H9 (cell line): ENCODE data around the gene EFTUD2. TPM values are rescaled to one million over a fixed set of nuclear protein-coding genes. Genes with fewer than 3 reads are reported as not detected.

Source experiments
- DNase-seq: peaks from one replicate; pipeline ENCODE4 v3.0.0-alpha.2; 2017
- H2AFZ ChIP-seq: one replicate; pipeline ENCODE4 v1.6.1; 2013; ENCODE audit warnings: mild to moderate bottlenecking, low read length, control low read depth, moderate library complexity
- H2AK5ac ChIP-seq: 2 replicates; pipeline ENCODE4 v1.6.1; 2013; ENCODE audit warnings: low read length, control low read depth, mixed read lengths; ENCODE audit not compliant: insufficient read length
- H2BK120ac ChIP-seq: one replicate; pipeline ENCODE4 v1.6.1; 2013; ENCODE audit warnings: low read depth, mild to moderate bottlenecking, low read length, control low read depth, inconsistent platforms; ENCODE audit not compliant: poor library complexity, severe bottlenecking
- H2BK12ac ChIP-seq: 2 replicates; pipeline ENCODE4 v1.6.1; 2013; ENCODE audit warnings: low read length, control low read depth, mixed read lengths, low read depth; ENCODE audit not compliant: insufficient read length
- H2BK15ac ChIP-seq: 2 replicates; pipeline ENCODE4 v1.6.1; 2013; ENCODE audit warnings: low read depth, low read length, control low read depth
- H2BK20ac ChIP-seq: one replicate; pipeline ENCODE4 v1.6.1; 2013; ENCODE audit warnings: low read depth, mild to moderate bottlenecking, low read length, control low read depth, inconsistent platforms; ENCODE audit not compliant: poor library complexity, severe bottlenecking
- H2BK5ac ChIP-seq: 2 replicates; pipeline ENCODE4 v1.6.1; 2013; ENCODE audit warnings: low read length, control low read depth, mixed read lengths; ENCODE audit not compliant: insufficient read length
- H3K14ac ChIP-seq: 2 replicates; pipeline ENCODE4 v1.6.1; 2013; ENCODE audit warnings: low read length, control low read depth; ENCODE audit not compliant: insufficient read depth
- H3K18ac ChIP-seq: 2 replicates; pipeline ENCODE4 v1.6.1; 2013; ENCODE audit warnings: low read depth, mild to moderate bottlenecking, mixed read lengths, low read length, control low read depth; ENCODE audit not compliant: insufficient read length
- H3K23ac ChIP-seq: 2 replicates; pipeline ENCODE4 v1.6.1; 2013; ENCODE audit warnings: low read length, control low read depth, mixed read lengths, low read depth; ENCODE audit not compliant: insufficient read length
- H3K23me2 ChIP-seq: 2 replicates; pipeline ENCODE4 v1.6.1; 2013; ENCODE audit warnings: low read depth, mild to moderate bottlenecking, mixed read lengths, low read length, control low read depth; ENCODE audit not compliant: insufficient read length, poor library complexity, severe bottlenecking
- H3K27ac ChIP-seq: 2 replicates; pipeline ENCODE4 v1.5.1; 2013; ENCODE audit warnings: low read length, control low read depth, mixed read lengths, low read depth; ENCODE audit not compliant: insufficient read length
- H3K27me3 ChIP-seq: 2 replicates; pipeline ENCODE4 v1.6.1; 2013; ENCODE audit warnings: low read length, control low read depth, inconsistent platforms; ENCODE audit not compliant: insufficient read depth
- H3K4ac ChIP-seq: 2 replicates; pipeline ENCODE4 v1.6.1; 2013; ENCODE audit warnings: low read depth, mild to moderate bottlenecking, control low read depth, inconsistent platforms, low read length, moderate library complexity
- H3K4me1 ChIP-seq: 2 replicates; pipeline ENCODE4 v1.6.1; 2013; ENCODE audit warnings: low read length, control low read depth, inconsistent platforms; ENCODE audit not compliant: insufficient read depth
- H3K4me2 ChIP-seq: 2 replicates; pipeline ENCODE4 v1.6.1; 2013; ENCODE audit warnings: low read length, control low read depth, mixed read lengths; ENCODE audit not compliant: insufficient read length, insufficient read depth
- H3K56ac ChIP-seq: 2 replicates; pipeline ENCODE4 v1.6.1; 2013; ENCODE audit warnings: low read depth, mild to moderate bottlenecking, mixed read lengths, low read length, control low read depth; ENCODE audit not compliant: insufficient read length
- H3K79me1 ChIP-seq: 2 replicates; pipeline ENCODE4 v1.6.1; 2013; ENCODE audit warnings: low read depth, mild to moderate bottlenecking, moderate library complexity, low read length, control low read depth, inconsistent platforms; ENCODE audit not compliant: insufficient read depth, poor library complexity, severe bottlenecking
- H3K79me2 ChIP-seq: 2 replicates; pipeline ENCODE4 v1.6.1; 2013; ENCODE audit warnings: low read length, control low read depth, inconsistent platforms; ENCODE audit not compliant: insufficient read depth
- H3K9ac ChIP-seq: 2 replicates; pipeline ENCODE4 v1.6.1; 2013; ENCODE audit warnings: low read length, control low read depth, mixed read lengths; ENCODE audit not compliant: insufficient read length; ENCODE audit errors: extremely low read depth
- H3K9me3 ChIP-seq: one replicate; pipeline ENCODE4 v1.6.1; 2013; ENCODE audit warnings: low read depth, low read length, inconsistent platforms; ENCODE audit not compliant: control insufficient read depth
- H3T11ph ChIP-seq: one replicate; pipeline ENCODE4 v1.6.1; 2013; ENCODE audit warnings: mild to moderate bottlenecking, low read length, control low read depth, inconsistent platforms
- H4K20me1 ChIP-seq: one replicate; pipeline ENCODE4 v1.6.1; 2013; ENCODE audit not compliant: control insufficient read depth, insufficient read length, insufficient read depth
- H4K5ac ChIP-seq: 2 replicates; pipeline ENCODE4 v1.6.1; 2013; ENCODE audit warnings: low read depth, mild to moderate bottlenecking, mixed read lengths, low read length, control low read depth; ENCODE audit not compliant: insufficient read length
- H4K8ac ChIP-seq: replicated peaks from 2 replicates; pipeline ENCODE4 v1.6.1; 2013; ENCODE audit warnings: low read length, control low read depth, mixed read lengths, low read depth; ENCODE audit not compliant: insufficient read length
- H4K91ac ChIP-seq: 2 replicates; pipeline ENCODE4 v1.6.1; 2013; ENCODE audit warnings: low read depth, mild to moderate bottlenecking, moderate library complexity, mixed read lengths, low read length, control low read depth; ENCODE audit not compliant: insufficient read length
- H3K27ac Mint-ChIP-seq, 3 experiments: 2 replicates in 2 of 3; 3 replicates in 1 of 3; pipeline ENCODE4 v1.8.0; 2020 to 2021; ENCODE audit warnings: mixed read lengths in 3 of 3, mild to moderate bottlenecking in 1 of 3, moderate library complexity in 1 of 3
- H3K27me3 Mint-ChIP-seq: 2 replicates; pipeline ENCODE4 v1.8.0; 2021; ENCODE audit warnings: low read depth, mild to moderate bottlenecking, moderate library complexity, mixed read lengths
- H3K36me3 Mint-ChIP-seq, 3 experiments: 2 replicates in 2 of 3; 3 replicates in 1 of 3; pipeline ENCODE4 v1.8.0; 2020 to 2021; ENCODE audit warnings: low read depth in 3 of 3, mixed read lengths in 3 of 3; ENCODE audit not compliant: insufficient read depth in 1 of 3
- H3K4me1 Mint-ChIP-seq, 2 experiments: 2 replicates each; pipeline ENCODE4 v1.8.0; 2020; ENCODE audit warnings: mixed read lengths in 2 of 2
- H3K4me3 Mint-ChIP-seq, 2 experiments: 2 replicates in 1 of 2; 3 replicates in 1 of 2; pipeline ENCODE4 v1.8.0; 2020 to 2021; ENCODE audit warnings: mild to moderate bottlenecking in 2 of 2, mixed read lengths in 2 of 2, moderate library complexity in 1 of 2
- H3K9me3 Mint-ChIP-seq, 2 experiments: 2 replicates in 1 of 2; 3 replicates in 1 of 2; pipeline ENCODE4 v1.8.0; 2020; ENCODE audit warnings: mild to moderate bottlenecking in 2 of 2, mixed read lengths in 2 of 2, moderate library complexity in 1 of 2
- WGBS: extraction: QIAGEN DNeasy Blood & Tissue Kit; methylation state at CpG from one replicate; pipeline ENCODE4 v1.1.7; 2013; ENCODE audit warnings: missing lambda C conversion rate, low lambda C conversion rate, mixed read lengths; ENCODE audit not compliant: insufficient read length; ENCODE audit errors: extremely low coverage; 5-methylcytosine and 5-hydroxymethylcytosine counted together
- total RNA-seq: library from RNA; stranded (reverse); gene quantifications from 2 replicates; pipeline ENCODE4 v1.2.1, GENCODE V29; 2021
- TF ChIP-seq, protein P1 (sequence below): fragments of 200-600 bp; sonication (generic); conservative IDR thresholded peaks from 3 replicates; pipeline ENCODE4 v1.8.0; 2021; ENCODE audit warnings: antibody characterized with exemption, mild to moderate bottlenecking

EFTUD2 gene
- total RNA-seq, 1 experiment from 2014 or later = 150 TPM

DNA sequence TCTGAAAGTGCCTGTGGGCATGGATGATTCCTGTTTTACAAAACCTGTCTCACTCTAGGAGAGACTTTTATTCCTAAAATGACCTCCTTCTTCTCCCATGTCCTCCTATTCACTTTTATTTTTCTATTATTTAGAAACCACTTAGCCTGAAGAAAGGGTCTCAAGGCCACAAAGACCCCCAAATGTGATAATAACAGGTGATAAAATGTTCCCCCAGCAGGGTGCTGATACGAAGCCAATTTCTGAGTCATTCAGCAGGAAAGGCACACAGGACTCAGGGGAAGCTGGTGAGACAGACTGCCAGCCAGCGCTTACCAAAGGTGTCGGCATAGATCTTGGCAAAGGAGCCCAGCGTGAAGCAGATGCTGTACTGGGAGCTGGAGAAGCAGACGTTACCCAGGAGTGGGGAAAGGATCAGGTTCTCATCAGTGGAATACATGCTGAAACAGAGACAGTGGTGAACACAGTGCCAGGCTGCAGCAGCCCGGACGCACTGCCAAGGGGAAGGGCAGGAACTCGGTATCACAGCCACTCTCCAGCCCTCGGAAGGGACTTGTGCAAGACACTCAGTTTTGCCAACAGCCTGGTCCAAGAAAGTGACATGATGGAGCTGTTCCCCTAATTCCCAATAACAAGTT, 27.0 kb downstream of the EFTUD2 start:
- no peak for DNase-seq
- Histone ChIP-seq H2BK12ac (no peak overlapping the region), H4K5ac (no peak overlapping the region), H3K79me1 (no peaks in the 10 kb centered on the region), H3K14ac (no peak overlapping the region), H3K23me2 (no peaks in the 10 kb centered on the region), H2BK5ac (no peak overlapping the region), H2BK20ac (no peak overlapping the region), H2BK15ac (no peak overlapping the region), H3T11ph (no peak overlapping the region), H3K56ac (no peak overlapping the region), H4K8ac (no peak overlapping the region), H2AK5ac (no peak overlapping the region), H4K91ac (no peak overlapping the region), H2BK120ac (no peak overlapping the region), H3K79me2 (no peaks in the 10 kb centered on the region), H3K4ac (no peak overlapping the region), H4K20me1 (no peaks in the 10 kb centered on the region), H3K27me3 (no peaks in the 10 kb centered on the region), H3K9me3 (no peaks in the 10 kb centered on the region), H3K27ac (no peak overlapping the region), H2AFZ (no peak overlapping the region), H3K9ac (no peak overlapping the region), H3K18ac (no peak overlapping the region), H3K4me2 (no peak overlapping the region), H3K23ac (no peak overlapping the region), H3K4me1 (no peaks in the 10 kb centered on the region)
- Mint-ChIP-seq H3K4me1 (no peaks in the 10 kb centered on the region), H3K9me3 (no peaks in the 10 kb centered on the region), H3K27ac (no peak overlapping the region), H3K4me3 (no peak overlapping the region), H3K36me3 (peaks cover 33 to 85% (median 66%) of the 10 kb centered on the region in 3 experiments), H3K27me3 (no peaks in the 10 kb centered on the region)
- TF ChIP-seq, protein P1, sequence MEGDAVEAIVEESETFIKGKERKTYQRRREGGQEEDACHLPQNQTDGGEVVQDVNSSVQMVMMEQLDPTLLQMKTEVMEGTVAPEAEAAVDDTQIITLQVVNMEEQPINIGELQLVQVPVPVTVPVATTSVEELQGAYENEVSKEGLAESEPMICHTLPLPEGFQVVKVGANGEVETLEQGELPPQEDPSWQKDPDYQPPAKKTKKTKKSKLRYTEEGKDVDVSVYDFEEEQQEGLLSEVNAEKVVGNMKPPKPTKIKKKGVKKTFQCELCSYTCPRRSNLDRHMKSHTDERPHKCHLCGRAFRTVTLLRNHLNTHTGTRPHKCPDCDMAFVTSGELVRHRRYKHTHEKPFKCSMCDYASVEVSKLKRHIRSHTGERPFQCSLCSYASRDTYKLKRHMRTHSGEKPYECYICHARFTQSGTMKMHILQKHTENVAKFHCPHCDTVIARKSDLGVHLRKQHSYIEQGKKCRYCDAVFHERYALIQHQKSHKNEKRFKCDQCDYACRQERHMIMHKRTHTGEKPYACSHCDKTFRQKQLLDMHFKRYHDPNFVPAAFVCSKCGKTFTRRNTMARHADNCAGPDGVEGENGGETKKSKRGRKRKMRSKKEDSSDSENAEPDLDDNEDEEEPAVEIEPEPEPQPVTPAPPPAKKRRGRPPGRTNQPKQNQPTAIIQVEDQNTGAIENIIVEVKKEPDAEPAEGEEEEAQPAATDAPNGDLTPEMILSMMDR = no peak
- WGBS = no CpG with 5 or more reads among the region's 9 CpGs
